Activated T-cell treated with anti-CD3 and anti-CD28 coated beads for 24 hours (primary cell): ENCODE measurements around the gene GOLGA5.
"Not testable (repeated sequence)": the region's sequence is repeated elsewhere in the genome, so short reads cannot be mapped to it uniquely, and the experiment has no call there.

ENCODE experiments used
- DNase-seq: peaks from one replicate; pipeline ENCODE4 v3.0.0-alpha.2; 2020; ENCODE audit warnings: low read depth

Gene GOLGA5, protein sequence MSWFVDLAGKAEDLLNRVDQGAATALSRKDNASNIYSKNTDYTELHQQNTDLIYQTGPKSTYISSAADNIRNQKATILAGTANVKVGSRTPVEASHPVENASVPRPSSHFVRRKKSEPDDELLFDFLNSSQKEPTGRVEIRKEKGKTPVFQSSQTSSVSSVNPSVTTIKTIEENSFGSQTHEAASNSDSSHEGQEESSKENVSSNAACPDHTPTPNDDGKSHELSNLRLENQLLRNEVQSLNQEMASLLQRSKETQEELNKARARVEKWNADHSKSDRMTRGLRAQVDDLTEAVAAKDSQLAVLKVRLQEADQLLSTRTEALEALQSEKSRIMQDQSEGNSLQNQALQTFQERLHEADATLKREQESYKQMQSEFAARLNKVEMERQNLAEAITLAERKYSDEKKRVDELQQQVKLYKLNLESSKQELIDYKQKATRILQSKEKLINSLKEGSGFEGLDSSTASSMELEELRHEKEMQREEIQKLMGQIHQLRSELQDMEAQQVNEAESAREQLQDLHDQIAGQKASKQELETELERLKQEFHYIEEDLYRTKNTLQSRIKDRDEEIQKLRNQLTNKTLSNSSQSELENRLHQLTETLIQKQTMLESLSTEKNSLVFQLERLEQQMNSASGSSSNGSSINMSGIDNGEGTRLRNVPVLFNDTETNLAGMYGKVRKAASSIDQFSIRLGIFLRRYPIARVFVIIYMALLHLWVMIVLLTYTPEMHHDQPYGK

DNA sequence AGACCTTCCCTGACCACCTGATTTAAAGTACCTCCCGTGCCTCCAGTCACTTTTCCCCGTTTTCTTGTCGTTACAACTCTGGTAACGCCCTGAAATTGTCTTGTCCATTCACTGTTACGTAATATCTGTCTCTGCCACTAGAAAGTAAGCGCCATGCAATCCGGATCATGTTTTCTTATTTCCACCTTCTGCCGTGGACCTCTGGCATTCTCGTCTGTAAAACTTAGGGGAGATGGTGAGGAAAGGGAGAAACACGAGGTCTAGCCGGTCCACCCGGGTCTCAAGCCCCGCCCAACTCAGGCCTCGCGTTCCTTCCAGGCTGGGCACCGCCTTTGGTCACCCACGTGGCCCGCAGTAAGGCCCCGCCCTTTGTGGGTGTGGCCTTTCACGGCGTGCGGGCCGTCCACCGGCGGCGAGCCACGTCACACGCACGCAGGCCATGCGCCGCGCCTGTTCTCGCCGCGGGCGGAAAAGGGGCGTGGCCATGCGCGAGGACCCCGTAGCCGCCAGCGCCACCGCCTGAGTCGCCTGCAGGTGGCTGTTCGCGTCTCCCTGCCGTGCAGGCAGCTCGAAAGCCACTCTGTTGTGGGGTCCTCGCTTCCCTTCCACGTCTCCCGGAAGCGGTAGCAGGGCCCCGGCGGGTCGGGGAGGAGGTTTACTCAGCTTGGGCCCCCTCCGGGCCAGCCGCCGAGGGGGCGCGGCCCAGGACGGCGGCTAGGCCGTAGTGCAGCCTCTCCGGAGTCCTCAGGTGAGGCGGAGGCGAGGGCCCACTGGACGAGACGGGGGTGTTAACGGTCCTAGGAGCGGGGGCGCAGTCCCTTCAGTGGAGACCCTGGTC, at the start of gene GOLGA5:
Gene GOLGA5 (plus strand): TSS at position 597 of the 838 bp plus-strand sequence. CDS start 3,133 bp downstream, outside the sequence.
- DNase-seq: peak; percentile 98

DNA sequence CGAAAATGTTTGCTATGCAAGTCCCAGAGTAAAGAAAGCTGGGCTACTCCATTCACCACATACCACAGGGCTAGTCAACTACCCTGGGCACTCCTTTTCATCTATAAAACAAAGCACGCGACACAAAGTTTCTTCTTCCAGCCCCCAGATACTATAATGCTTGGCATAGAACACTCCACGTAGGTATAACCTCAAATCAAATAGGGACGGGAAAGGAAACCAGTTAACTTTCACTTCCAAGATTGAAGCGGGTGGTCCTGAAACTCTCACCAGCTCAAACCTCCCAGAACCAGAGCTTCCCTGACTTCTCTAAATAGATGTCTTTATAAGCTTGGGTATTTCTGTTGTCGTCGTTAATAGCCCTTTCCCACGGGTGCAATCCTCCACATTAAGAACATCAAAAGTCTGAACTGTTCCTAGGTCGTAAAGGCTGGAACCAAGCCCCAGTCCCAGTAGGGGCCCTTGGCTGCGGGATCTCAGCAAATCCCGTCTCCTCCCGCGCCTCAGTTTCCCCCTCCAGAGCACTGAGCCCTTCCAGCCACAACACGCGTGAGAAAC, 46.3 kb upstream of the GOLGA5 start:
- DNase-seq: no peak

DNA sequence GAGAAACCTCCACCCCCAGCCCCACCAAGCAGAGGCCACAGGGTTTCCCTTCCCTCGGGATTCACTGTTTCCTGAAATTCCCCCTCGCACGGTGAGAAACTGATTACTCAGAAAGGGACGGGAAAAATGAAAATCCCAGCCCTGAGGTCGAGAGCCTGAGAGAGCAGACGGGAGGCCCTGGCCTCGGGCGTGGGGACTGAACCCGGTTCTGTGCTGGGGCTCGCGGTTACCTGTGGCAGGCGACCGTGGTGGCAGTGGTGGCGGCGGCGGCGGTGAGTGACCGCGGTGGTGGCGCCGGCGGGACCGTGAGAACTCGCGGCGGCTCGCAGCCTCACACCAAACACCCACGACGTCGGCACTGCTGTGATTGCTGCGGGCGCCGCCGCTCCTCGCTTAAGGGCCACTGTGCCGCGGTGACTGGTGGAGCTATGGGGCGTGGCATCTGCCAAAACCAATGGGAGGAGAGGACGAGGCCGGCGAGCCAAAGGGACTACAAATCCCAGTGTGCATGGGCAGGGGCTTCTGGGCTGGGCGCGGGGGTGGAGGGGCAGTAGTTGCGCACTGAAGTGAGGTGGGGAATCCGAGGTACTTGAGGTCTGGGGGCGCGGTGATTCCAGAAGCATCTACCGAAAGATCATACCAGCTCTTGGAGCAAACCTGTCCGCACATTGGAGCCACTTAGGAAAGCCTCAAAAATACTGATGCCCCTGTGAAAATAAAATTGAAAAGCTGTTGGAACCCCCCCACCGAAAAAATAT, 45.7 kb upstream of the GOLGA5 start, which contains the start of gene LGMN:
Gene LGMN (minus strand): TSS at position 369 of the 758 bp plus-strand sequence. CDS start 15,841 bp downstream, outside the sequence.
- peak; percentile 71 for DNase-seq

DNA sequence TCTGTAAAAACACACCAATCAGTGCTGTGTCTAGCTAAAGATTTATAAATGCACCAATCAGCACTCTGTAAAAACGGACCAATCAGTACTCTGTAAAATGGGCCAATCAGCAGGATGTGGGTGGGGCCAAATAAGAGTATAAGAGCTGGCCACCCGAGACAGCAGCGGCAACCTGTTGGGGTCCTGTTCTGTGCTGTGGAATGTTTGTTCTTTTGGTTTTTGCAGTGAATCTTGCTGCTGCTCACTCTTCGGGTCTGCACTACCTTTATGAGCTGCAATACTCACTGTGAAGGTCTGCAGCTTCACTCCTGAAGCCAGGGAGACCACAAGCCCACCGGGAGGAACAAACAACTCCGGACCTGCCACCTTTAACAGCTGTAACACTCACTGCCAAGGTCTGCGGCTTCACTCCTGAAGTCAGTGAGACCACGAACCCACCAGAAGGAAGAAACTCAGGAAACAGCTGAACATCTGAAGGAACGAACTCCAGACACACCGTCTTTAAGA, 43.8 kb upstream of the GOLGA5 start:
- peak; percentile 15 for DNase-seq

DNA sequence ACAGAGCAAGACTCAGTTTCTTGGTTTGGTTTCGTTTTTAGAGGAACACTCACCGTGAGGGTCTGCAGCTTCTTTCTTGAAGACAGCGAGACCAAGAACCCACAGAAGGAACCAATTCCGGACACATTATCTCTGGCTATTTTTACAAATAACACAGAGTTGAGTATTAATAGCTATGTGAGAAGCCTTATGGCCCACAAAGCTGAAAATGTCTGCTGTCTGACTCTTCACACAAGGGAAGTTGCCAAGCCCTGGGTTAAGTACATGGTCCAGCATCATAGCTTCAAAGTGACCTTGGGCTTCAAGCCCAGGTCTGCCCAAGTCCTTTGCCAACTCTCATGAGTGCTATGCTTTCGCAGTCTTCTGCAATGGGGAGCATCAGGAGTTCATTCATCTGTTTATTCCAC, 43.1 kb upstream of the GOLGA5 start:
- DNase-seq: no peak

DNA sequence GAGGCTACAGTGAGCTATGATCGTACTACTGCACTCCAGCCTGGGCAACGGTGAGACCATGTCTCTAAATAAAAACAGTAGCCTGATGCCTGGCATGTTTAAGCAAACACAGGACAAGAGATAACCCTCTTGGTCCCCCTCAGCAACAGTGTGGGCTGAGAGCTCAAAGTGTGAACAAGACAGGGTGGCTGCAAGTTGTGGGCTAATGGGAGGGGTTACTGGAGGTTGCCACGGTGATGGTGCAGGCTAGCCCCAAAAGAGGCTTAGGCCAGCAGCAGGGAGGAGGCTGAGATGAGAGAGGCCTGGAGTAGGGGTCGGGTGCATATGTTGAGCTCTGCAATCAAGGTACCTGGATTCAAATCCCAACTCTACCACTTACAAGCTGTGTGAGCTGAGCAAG, 42.3 kb upstream of the GOLGA5 start:
- DNase-seq: no peak

DNA sequence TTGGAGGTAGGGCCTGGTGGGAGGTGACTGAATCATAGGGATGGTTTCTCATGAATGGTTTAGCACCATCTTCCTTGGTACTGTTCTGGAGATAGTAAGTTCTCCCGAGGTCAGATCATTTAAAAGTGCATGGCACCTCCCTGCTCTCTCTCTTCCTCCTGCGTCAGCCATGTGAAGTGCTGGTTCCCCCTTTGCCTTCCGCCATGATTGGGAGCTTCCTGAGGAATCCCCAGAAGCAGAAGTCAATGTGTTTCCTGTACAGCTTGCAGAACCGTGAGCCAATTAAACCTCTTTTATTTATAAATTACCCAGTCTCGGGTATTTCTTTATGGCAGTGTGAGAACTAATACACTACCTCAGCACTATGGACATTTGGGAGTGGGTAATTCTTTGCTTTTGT, 40.9 kb upstream of the GOLGA5 start:
- DNase-seq: no peak

DNA sequence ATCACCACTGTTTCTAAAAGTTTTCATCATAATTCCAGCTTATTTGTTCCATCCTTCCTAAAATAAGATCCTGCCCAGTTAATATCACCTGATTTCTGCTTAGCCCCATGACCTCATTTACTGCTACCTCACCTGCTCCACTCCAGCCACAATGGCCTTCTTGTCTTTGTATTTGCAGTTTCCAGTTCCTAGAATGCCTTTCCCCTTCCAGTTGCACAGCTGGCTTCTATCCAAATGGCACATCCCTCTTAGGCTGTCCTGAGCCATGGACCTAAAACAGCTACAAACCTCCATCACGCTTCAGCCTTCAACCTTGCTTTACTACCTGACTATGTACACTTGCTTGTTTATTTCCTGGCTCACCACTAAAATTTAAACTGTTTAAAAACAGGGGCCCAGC, 39.1 kb upstream of the GOLGA5 start:
- no peak for DNase-seq

DNA sequence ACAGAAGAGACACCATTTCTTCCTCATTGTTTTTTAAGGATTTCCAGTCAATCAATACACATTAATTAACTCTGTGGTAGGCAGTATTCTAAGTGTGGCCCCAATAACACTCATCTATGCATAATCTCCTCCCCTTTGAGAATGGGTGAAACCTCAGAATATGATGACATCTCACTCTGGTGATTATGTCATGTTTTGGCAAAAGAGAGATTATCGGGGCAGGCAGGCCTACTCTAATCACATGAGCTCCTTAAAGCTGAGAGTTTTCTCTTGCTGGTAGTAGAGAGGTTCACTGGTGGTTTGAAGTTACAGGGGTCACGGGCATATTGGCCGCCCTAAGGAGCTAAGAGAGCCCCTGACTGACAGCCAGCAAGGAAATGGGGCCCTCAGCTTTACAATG, 38.6 kb upstream of the GOLGA5 start:
- DNase-seq: no peak

DNA sequence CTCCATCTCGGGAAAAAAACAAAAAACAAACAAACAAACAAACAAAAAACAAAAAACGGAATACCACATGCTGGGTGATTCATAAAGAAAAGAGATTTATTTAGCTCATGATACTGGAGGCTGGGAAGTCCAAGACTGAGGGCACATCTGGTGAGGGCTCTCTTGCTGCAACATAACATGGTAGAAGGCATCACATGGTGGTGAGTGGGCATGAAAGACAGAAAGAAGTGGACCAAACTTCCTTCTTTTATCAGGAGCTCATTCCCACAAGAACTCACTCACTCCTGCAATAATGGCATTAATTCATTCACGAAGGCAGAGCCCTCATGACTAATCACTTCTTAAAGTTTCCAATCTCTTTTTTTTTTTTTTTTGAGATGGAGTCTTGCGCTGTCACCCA, 37.7 kb upstream of the GOLGA5 start:
- no peak for DNase-seq

DNA sequence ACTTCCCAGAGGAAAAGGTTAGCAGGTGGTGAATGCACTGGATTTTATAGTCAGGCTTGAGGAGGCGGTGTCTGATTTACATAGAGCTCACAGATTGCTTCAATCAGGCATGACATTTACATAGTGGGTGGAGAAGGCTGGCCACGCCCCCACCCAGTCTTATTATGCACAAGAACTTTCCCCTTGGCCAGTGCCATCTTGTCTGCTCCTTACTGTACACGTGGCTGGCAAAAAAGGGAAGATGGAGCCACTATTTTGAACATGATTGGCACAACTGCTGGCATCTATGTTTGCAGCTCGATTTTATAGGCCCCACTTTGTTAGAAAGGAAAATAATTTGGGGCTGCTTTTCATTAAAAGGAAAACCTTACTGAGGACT, 34.8 kb upstream of the GOLGA5 start:
- DNase-seq: no peak

DNA sequence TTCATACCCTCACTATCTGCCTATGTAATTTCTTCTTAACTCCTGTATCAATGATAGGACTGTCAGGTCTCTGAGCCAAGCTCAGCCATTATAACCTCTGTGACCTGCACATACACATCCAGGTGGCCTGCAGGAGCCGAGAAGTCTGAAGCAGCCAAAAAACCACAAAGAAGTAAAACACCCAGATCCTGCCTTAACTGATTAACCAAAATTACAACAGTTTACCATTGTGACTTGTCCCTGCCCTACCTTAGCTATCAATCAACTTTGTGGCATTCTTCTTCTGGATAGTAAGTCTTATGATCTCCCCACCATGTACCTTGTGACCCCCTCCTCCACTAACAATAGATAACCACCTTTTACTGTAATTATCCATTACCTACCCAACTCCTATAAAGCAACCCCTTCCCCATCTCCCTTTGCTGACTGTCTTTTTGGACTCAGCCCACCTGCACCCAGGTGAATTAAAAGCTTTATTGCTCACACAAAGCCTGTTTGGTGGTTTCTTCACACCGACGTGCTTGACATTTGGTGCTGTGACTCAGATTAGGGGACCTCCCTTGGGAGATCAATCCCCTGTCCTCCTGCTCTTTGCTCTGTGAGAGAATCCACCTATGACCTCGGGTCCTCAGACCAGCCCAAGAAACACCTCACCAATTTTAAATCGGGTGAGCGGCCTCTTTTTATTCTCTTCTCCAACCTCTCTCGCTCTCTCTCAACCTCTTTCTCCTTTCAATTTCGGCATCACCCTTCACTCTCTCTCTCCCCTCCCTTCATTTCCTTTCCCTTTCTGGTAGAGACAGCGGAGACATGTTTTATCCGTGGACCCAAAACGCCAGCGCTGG, 34.2 kb upstream of the GOLGA5 start:
- DNase-seq: no peak

DNA sequence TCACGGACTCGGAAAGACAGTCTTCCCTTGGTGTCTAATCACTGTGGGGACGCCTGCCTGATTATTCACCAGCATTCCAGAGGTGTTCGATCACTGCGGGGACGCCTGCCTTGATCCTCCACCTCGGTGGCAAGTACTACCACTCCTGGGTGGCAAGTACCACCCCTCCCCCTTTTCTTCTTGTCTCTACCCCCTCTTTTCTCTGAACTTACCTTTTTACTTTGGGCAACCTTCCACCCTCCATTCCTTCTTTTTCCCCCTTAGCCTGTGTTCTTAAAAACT, 33.6 kb upstream of the GOLGA5 start:
- DNase-seq: no peak

DNA sequence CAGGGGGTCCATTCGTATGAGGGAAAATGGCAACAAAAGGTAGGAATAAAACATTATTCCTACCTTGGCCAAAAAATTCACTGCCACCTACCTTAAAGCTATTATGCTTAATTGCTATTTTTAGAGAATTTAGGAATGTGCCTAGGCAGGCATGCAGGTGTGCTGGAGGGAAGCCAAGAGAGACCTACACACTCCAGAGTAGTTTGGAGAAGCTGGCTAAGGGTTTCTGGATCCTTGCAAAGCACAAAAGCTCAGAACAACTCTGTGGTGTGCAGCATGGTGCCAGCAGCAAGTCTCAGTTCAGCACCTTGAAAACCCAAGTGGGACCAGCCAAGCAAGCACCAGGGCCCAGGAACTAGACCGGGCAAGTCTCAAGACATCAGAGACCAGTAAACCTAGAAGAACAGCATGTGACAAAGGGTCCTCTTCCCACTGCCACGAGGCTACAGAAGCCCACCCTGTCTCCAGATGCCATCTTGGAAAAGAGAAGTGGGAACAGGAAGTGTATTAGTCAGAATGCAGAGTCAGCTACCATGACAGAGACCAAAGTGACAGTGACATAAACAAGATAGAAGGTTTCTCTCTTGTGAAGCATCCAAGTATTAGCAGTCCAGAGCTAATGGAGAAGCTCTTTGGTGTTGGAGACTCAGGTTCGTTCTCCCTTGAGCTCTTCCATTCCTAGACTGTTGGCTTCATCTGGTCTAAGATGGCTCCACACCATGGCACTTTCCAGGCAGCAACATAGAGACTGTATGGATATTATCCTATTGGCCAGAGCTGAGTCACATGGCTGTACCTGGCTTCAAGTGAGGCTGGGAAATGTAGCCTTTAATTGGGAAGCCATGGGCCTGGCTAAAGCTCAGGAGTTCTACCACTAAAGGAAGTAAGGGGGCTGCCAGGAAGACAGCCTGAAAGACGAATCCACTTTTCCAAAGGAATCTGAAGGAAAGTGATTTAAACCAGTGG, 30.2 kb upstream of the GOLGA5 start:
- DNase-seq: not testable (repeated sequence)

DNA sequence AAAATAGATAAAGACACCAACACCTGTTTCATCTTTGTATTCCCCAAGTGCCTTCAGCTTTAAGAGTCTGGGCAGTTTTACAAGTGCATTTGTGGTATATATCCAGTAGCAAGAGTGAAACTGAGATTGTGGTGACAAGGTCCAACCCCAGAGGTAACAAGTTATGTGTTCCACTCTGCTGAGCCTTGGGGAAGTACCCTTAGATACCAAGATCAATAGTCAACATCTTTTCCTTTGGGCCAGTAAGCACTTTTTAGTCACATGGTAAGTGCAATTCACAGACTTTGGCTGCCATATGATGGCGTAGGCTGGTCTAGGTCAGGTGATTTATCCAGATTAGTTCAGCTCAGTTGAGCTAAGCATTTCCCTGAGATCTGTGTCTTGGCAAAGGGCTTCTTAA, 25.9 kb upstream of the GOLGA5 start:
- peak; percentile 27 for DNase-seq

DNA sequence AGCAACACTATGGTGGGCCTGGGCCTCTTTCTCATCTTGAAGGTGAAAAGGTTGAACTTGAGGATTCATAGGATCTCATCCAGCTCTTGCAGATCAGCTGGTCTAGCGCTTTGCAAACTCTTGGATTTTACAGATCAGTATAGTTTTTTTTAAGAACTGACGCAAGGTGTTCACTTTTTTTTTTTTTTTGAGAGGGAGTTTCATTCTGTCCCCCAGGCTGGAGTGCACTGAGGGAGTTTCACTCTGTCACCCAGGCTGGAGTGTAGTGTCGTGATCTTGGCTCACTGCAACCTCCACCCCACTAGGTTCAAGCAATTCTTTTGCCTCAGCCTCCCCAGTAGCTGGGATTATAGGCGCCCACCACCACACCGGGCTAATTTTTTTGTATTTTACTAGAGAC, 25.3 kb upstream of the GOLGA5 start:
- no peak for DNase-seq

DNA sequence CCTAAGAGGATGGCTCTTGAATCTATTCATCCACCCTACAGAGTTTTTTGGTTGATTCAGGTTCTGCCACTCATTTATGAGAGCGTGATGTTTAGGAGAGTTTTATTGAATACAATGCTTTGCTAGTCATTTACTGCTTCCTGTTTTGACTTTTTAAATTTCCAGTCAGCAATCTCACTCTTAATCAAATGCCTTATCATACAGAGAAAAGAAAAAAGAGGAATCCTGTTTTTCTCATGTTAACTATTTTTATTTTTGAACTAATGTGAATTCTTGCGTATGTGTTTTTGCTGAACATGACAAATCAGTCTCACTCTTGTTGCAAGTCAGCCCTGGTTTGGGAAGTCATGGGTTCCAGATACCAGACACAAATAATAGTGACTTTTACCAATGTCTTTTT, 23.6 kb upstream of the GOLGA5 start:
- no peak for DNase-seq

DNA sequence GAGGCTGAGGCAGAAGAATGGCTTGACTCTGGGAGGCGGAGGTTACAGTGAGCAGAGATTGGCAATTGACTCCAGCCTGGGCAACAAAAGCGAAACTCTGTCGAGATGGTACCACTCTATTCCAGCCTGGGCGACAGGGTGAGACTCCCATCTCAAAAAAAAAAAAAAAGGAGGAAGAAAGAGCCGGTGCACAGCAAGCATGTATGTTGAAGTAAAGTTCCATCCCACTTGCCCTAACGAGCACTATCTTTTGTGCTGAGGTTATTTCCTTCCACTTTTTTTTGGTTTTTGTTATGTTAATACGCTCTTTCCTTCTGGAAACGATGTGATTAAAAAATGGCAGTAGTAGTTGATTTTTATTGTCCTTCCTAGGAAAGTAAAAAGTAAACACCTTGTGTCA, 19.5 kb upstream of the GOLGA5 start:
- no peak for DNase-seq

DNA sequence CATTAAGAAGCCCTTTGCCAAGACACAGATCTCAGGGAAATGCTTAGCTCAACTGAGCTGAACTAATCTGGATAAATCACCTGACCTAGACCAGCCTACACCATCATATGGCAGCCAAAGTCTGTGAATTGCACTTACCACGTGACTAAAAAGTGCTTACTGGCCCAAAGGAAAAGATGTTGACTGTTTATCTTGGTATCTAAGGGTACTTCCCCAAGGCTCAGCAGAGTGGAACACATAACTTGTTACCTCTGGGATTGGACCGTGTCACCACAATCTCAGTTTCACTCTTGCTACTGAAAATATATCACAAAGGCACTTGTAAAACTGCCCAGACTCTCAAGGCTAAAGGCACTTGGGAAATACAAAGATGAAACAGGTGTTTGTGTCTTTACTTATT, 18.8 kb upstream of the GOLGA5 start:
- DNase-seq: not testable (repeated sequence)
